KBM-7 (cell line): ENCODE data around the gene AKIRIN2.

ENCODE experiments used
- DNase-seq: peaks from one replicate; pipeline ENCODE4 v3.0.0-alpha.2; 2015
- in situ Hi-C: fragments of 300-500 bp; cut with MboI; formaldehyde crosslinking; loops from 2 replicates; pipeline ENCODE4 v1.14.3; 2020; ENCODE audit warnings: low sequenced_read_pairs, low pct_unique_long_range_greater_than_20kb, mixed read lengths

AKIRIN2 gene

GRCh38 chr6:87701676-87702588, at the start of gene AKIRIN2:
AKIRIN2 (minus strand) TSS chr6:87702233; CDS start chr6:87701684, 549 bp downstream.
- peak; percentile 100 for DNase-seq
- in situ Hi-C loops = no loop called here

- in situ Hi-C loops = no loop called here
- DNase-seq = peak; percentile 52
Measured at GRCh38 chr6:87747646-87748045, 45.6 kb upstream of the AKIRIN2 start.

GRCh38 chr6:87745966-87746721, 44.1 kb upstream of the AKIRIN2 start:
- no peak for DNase-seq
- in situ Hi-C loops = no loop called here

- in situ Hi-C loops = no loop called here
- DNase-seq = no peak
Measured at GRCh38 chr6:87743454-87743853, 41.4 kb upstream of the AKIRIN2 start.

- peak; percentile 84 for DNase-seq
- in situ Hi-C loops = no loop called here
Measured at GRCh38 chr6:87742106-87742505, 40.1 kb upstream of the AKIRIN2 start.

- no peak for DNase-seq
- in situ Hi-C loops = no loop called here
Measured at GRCh38 chr6:87741001-87741650, 39.1 kb upstream of the AKIRIN2 start.

- in situ Hi-C loops = no loop called here
- no peak for DNase-seq
Measured at GRCh38 chr6:87738744-87739143, 36.7 kb upstream of the AKIRIN2 start.

GRCh38 chr6:87738000-87738399, 36.0 kb upstream of the AKIRIN2 start:
- no peak for DNase-seq
- in situ Hi-C loops = no loop called here

GRCh38 chr6:87736809-87737540, 34.9 kb upstream of the AKIRIN2 start:
- no peak for DNase-seq
- in situ Hi-C loops = no loop called here

GRCh38 chr6:87731818-87732661, 30.0 kb upstream of the AKIRIN2 start:
- in situ Hi-C loops = no loop called here
- DNase-seq = peak; percentile 97

GRCh38 chr6:87731080-87731479, 29.0 kb upstream of the AKIRIN2 start:
- DNase-seq = no peak
- in situ Hi-C loops = no loop called here

- in situ Hi-C loops = no loop called here
- no peak for DNase-seq
Measured at GRCh38 chr6:87729965-87730719, 28.1 kb upstream of the AKIRIN2 start.

- in situ Hi-C loops = no loop called here
- DNase-seq = no peak
Measured at GRCh38 chr6:87728706-87729105, 26.7 kb upstream of the AKIRIN2 start.

GRCh38 chr6:87724983-87725811, 23.2 kb upstream of the AKIRIN2 start:
- in situ Hi-C loops = no loop called here
- no peak for DNase-seq

GRCh38 chr6:87723170-87724078, 21.4 kb upstream of the AKIRIN2 start:
- in situ Hi-C loops = no loop called here
- DNase-seq = peak; percentile 74
